Breast epithelium (tissue), 4 donors: ENCODE measurements around the gene EPB41L2. TPM values are rescaled to one million over a fixed set of nuclear protein-coding genes. Genes with fewer than 3 reads are reported as not detected.

Experiments used
- DNase-seq, 2 donors: peaks; one replicate each; pipeline ENCODE4 v3.0.0-alpha.2; 2019; ENCODE audit warnings: low spot score in 2 of 2
- H3K27ac ChIP-seq, 2 donors: fragments of 200-600 bp; sonication (generic) in 1 of 2; one replicate each; pipeline ENCODE4 v1.5.1; 2016 to 2019; ENCODE audit warnings: mild to moderate bottlenecking in 1 of 2
- H3K27me3 ChIP-seq, 2 donors: fragments of 200-600 bp; sonication (generic) in 1 of 2; one replicate each; pipeline versions ENCODE4 v1.5.1 to v1.6.0; 2017 to 2019; ENCODE audit warnings: control low read depth in 1 of 2, mild to moderate bottlenecking in 1 of 2
- H3K36me3 ChIP-seq: fragments of 200-600 bp; one replicate; pipeline ENCODE4 v1.5.1; 2019
- H3K4me1 ChIP-seq, 2 donors: fragments of 200-600 bp; sonication (generic); one replicate each; pipeline ENCODE4 v1.5.1; 2016 to 2019; ENCODE audit warnings: control low read depth in 1 of 2
- H3K4me3 ChIP-seq, 3 donors: fragments of 200-600 bp; sonication (generic); 1 replicate in 2 of 3; 2 replicates in 1 of 3; pipeline ENCODE4 v1.5.1; 2016 to 2019; ENCODE audit warnings: mild to moderate bottlenecking in 3 of 3, moderate library complexity in 2 of 3
- H3K9me3 ChIP-seq, 2 donors: fragments of 200-600 bp; sonication (generic) in 1 of 2; one replicate each; pipeline ENCODE4 v1.5.1; 2016 to 2019; ENCODE audit warnings: control low read depth in 1 of 2
- POLR2A ChIP-seq: fragments of 450-650 bp; IDR thresholded peaks from one replicate; pipeline ENCODE4 v1.6.1; 2016; ENCODE audit warnings: antibody characterized with exemption, mild to moderate bottlenecking, moderate library complexity
- POLR2AphosphoS5 ChIP-seq, 3 donors: sonication (generic); formaldehyde crosslinking; IDR thresholded peaks; one replicate each; pipeline ENCODE4 v1.6.1; 2017; ENCODE audit warnings: antibody characterized with exemption in 3 of 3
- intact Hi-C: fragments of 100-400 bp; cut with DNase I; formaldehyde crosslinking; loops from one replicate; pipeline ENCODE4 v1.15.1; 2023; ENCODE audit warnings: low total_unique reads
- total RNA-seq, 3 donors: library from RNA; depleted of rRNA; stranded (reverse); fragments of >200 nt; gene quantifications; one replicate each; pipeline ENCODE4 v1.1.0, GENCODE V29; 2016
- TF ChIP-seq, protein P1 (sequence below), 3 donors: fragments of 450-650 bp; IDR thresholded peaks; one replicate each; pipeline ENCODE4 v1.5.1; 2016 to 2017; ENCODE audit warnings: antibody characterized with exemption in 3 of 3, mild to moderate bottlenecking in 3 of 3, moderate library complexity in 3 of 3

The EPB41L2 gene
- total RNA-seq, 3 donors from 2014 or later = 72.7 to 110 (median 101) TPM

DNA sequence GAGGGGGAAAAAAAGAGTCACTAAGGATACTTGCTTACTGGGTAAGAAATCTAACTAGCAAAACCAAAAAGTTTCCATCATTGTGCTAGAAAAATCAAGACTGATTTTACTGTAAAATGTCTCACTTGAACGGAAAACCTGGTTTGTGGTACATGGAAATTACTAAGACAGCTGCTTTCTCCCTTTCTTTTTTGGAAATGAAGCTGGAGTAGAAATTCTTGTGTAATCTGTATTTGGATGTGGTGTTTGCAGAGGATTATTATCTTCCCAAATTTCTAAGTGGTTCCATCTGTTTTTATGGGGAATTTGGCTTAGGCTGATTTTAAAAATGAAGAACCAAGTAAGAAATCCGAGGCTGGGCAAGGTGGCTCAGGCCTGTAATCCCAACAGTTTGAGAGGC is 20.4 kb downstream of the EPB41L2 start:
- DNase-seq = no peak
- no peak overlapping the region for H3K4me3 ChIP-seq
- TF ChIP-seq POLR2A (no peak), POLR2AphosphoS5 (IDR thresholded peaks at IDR 0.05) (no peak)
- TF ChIP-seq, protein P1, sequence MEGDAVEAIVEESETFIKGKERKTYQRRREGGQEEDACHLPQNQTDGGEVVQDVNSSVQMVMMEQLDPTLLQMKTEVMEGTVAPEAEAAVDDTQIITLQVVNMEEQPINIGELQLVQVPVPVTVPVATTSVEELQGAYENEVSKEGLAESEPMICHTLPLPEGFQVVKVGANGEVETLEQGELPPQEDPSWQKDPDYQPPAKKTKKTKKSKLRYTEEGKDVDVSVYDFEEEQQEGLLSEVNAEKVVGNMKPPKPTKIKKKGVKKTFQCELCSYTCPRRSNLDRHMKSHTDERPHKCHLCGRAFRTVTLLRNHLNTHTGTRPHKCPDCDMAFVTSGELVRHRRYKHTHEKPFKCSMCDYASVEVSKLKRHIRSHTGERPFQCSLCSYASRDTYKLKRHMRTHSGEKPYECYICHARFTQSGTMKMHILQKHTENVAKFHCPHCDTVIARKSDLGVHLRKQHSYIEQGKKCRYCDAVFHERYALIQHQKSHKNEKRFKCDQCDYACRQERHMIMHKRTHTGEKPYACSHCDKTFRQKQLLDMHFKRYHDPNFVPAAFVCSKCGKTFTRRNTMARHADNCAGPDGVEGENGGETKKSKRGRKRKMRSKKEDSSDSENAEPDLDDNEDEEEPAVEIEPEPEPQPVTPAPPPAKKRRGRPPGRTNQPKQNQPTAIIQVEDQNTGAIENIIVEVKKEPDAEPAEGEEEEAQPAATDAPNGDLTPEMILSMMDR (IDR thresholded peaks at IDR 0.05) = no peak
- no peaks in the 10 kb centered on the region for H3K27me3 ChIP-seq
- no peaks in the 10 kb centered on the region for H3K4me1 ChIP-seq
- peak overlapping the region in 1 of 2 donors; percentile 46 for H3K27ac ChIP-seq
- no peaks in the 10 kb centered on the region for H3K9me3 ChIP-seq
- intact Hi-C loops = no loop called here
- H3K36me3 ChIP-seq = no peaks in the 10 kb centered on the region

DNA sequence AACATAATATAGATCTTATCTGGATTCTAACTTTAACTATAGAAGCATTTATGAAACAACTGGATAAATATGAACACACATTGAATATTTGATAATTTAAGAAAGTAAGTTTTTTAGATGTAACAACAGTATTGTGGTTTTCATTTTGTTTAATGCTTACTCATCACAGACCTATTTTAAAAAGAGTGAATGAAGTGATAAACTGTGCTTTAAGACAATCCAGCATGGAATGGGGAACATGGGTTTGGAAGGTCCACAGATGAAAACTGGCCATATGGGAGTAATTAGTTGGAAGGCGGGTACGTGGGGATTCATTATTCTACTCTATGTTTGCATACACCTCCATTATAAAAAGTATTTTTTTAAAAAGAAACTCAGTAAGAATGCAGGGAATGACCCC is 21.2 kb downstream of the EPB41L2 start:
- H3K4me3 ChIP-seq = no peak overlapping the region
- TF ChIP-seq POLR2AphosphoS5 (IDR thresholded peaks at IDR 0.05) (no peak), POLR2A (no peak)
- TF ChIP-seq, protein P1 (IDR thresholded peaks at IDR 0.05) = no peak
- no peak for DNase-seq
- H3K9me3 ChIP-seq = no peaks in the 10 kb centered on the region
- no peaks in the 10 kb centered on the region for H3K4me1 ChIP-seq
- H3K36me3 ChIP-seq = no peaks in the 10 kb centered on the region
- intact Hi-C loops = no loop called here
- peak overlapping the region in 1 of 2 donors; percentile 27 for H3K27ac ChIP-seq
- no peaks in the 10 kb centered on the region for H3K27me3 ChIP-seq

DNA sequence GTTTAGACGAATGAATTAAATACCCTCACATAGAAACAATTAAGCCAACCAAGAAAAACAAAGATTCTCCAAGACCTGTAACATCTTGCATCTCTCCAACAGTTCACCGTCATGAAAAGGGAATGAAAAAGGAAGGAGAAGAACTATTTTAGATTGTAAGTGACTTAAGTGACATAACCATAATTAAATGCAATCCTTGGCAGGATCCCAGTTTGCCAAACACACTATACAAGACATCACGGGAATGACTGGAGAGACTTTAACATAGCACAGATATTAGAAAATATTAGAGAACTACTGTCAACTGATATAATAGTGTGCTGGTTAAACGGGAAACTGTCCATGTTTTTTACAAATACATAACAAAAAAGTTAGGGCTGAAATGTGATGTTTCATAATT is 22.2 kb downstream of the EPB41L2 start:
- Histone ChIP-seq H3K27me3 (no peaks in the 10 kb centered on the region), H3K36me3 (no peaks in the 10 kb centered on the region), H3K4me1 (no peaks in the 10 kb centered on the region), H3K4me3 (no peak overlapping the region), H3K27ac (no peak overlapping the region), H3K9me3 (no peaks in the 10 kb centered on the region)
- DNase-seq = no peak
- intact Hi-C loops = no loop called here
- TF ChIP-seq, protein P1 (IDR thresholded peaks at IDR 0.05) = no peak
- no peak for TF ChIP-seq POLR2A
- no peak for TF ChIP-seq POLR2AphosphoS5 (IDR thresholded peaks at IDR 0.05)

DNA sequence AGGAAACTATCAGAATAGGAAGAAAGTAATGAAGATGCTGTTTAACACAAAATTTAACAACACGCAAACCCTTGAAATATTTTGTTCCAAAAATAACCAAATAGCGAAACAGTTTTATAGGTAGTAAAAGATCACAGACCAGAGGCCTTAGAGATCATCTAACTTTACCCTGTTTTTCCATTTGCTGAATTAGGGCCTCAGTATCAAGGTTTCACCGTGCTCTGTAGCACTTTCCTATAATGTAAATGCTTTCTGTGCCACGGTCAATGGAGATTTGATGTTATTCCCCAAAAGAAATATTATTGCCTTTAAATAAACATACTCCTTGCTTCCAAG is 23.7 kb downstream of the EPB41L2 start:
- Histone ChIP-seq H3K27ac (no peak overlapping the region), H3K36me3 (no peaks in the 10 kb centered on the region), H3K4me3 (no peak overlapping the region), H3K4me1 (no peaks in the 10 kb centered on the region), H3K27me3 (no peaks in the 10 kb centered on the region), H3K9me3 (no peaks in the 10 kb centered on the region)
- TF ChIP-seq, protein P1 (IDR thresholded peaks at IDR 0.05) = no peak
- TF ChIP-seq POLR2AphosphoS5 (IDR thresholded peaks at IDR 0.05) (no peak), POLR2A (no peak)
- intact Hi-C loops = no loop called here
- DNase-seq = no peak

DNA sequence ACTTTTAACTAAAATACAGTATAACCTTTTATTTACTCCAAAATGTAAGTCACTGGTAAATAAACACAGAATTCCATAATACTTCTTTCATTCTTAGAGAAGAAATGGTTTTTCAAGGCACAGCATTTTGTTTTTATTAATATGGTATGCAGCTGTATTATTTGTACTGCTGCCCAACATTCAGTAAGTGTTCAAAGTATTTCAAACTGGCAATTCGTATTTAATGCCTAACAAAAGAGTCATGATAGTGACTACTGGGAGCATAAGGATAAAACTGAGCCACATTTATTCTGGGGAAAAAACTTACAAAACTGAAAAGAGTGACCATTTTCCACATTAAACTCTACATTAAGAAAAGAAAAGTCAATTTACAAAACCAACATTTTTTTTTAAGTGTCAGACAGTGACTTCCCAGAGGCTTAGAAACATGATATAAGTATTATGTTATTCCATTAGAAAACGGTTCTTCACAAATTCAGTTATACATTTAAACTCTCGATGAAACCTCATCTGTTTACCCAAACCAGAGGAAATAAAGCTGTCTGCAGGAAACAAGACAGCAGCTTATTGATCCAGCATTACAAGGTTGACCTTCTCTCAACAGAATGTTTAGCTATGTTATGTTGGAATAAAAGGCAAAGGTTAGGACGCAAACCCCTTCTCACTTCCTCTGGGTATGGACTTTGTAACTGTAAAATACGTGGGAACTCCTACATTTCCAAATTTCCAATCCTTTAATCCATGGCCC is 24.3 kb downstream of the EPB41L2 start:
- Histone ChIP-seq H3K27ac (no peak overlapping the region), H3K4me3 (no peak overlapping the region)

More for the DNA sequence above, 24.3 kb downstream of the EPB41L2 start:
- Histone ChIP-seq H3K4me1 (no peaks in the 10 kb centered on the region), H3K9me3 (no peaks in the 10 kb centered on the region), H3K36me3 (no peaks in the 10 kb centered on the region), H3K27me3 (no peaks in the 10 kb centered on the region)
- no peak for TF ChIP-seq POLR2AphosphoS5 (IDR thresholded peaks at IDR 0.05)
- TF ChIP-seq, protein P1 (IDR thresholded peaks at IDR 0.05) = no peak
- no peak for TF ChIP-seq POLR2A
- intact Hi-C loops = no loop called here
- DNase-seq = no peak
